GM10266 (cell line): ENCODE measurements around the gene NOTCH1.

ENCODE experiments used
- DNase-seq: peaks from one replicate; pipeline ENCODE4 v3.0.0; 2012; ENCODE audit errors: extremely low spot score
- TF ChIP-seq, protein P1 (sequence below): IDR thresholded peaks from 2 replicates; pipeline ENCODE4 v1.5.1; 2012; ENCODE audit warnings: mild to moderate bottlenecking, low read depth; ENCODE audit not compliant: control insufficient read depth, insufficient read depth; ENCODE audit errors: missing control alignments

The NOTCH1 gene

DNA sequence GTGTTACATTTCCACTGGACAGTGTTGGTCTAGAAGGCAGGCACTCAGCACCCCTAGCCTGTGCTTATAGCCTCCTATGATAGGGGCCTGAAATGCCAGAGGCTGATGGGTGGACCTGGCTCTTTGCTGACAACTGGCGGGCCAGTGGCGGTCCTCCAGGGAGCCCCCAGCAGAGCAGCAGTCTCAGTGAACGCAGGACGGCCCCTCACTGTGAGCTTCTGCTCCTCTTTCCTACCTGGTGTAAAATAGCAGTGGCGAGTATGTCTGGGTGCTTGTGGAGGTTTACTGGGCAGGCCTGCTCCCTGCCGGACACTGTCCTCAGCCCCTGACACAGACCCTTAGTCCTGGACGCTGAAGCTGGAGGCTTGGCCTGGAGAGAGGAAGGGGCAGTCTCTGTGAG, 59.7 kb downstream of the NOTCH1 start:
- TF ChIP-seq, protein P1, sequence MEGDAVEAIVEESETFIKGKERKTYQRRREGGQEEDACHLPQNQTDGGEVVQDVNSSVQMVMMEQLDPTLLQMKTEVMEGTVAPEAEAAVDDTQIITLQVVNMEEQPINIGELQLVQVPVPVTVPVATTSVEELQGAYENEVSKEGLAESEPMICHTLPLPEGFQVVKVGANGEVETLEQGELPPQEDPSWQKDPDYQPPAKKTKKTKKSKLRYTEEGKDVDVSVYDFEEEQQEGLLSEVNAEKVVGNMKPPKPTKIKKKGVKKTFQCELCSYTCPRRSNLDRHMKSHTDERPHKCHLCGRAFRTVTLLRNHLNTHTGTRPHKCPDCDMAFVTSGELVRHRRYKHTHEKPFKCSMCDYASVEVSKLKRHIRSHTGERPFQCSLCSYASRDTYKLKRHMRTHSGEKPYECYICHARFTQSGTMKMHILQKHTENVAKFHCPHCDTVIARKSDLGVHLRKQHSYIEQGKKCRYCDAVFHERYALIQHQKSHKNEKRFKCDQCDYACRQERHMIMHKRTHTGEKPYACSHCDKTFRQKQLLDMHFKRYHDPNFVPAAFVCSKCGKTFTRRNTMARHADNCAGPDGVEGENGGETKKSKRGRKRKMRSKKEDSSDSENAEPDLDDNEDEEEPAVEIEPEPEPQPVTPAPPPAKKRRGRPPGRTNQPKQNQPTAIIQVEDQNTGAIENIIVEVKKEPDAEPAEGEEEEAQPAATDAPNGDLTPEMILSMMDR = no peak
- no peak for DNase-seq

DNA sequence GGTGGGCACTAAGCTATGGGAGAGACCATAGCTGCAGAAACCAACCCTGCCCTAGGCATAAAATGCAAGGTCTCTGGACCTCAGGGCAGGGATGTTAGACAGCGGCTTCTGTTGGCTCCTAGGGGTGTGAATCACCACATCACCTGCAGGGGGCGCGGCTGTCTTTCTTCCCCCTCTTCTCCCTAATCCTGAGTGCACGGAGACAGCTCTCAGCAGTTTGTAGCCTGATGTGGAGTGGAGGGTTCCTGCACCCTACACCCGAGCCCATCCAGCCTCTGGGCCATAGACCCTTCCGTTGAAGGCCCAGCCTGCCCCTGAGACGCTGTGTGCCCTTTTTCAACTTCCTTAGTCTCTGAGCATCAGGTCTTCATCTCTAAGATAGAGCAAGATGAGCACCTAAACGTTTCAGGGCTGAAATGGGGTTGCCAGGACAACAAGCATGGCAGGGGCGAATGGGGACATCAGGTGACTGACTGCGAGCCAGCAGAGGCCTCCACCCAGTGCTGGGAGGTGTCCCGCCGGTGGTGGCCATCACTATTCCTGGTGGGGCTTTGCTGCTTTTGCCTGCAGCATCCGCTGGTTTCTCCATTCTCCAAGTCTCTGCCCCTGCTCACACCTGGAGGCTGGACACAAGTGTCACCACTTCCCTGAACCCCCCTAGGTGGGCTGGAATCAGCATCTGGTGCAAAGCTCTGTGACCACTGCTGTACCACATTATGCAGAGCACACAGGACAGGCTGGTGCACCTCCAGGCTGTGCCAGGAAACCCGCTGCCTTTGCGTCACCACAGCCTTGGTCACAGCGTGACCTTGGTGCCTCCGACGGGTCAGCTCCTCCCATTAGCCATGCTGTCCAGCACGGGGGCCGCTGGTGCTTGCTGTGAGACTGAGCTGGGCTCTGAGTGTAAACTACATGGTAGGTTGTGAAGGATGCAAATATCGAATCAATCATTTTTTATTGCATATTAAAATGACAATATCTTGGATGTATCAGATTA, 60.5 kb downstream of the NOTCH1 start:
- TF ChIP-seq, protein P1 = peak; percentile 88
- peak; percentile 82 for DNase-seq

DNA sequence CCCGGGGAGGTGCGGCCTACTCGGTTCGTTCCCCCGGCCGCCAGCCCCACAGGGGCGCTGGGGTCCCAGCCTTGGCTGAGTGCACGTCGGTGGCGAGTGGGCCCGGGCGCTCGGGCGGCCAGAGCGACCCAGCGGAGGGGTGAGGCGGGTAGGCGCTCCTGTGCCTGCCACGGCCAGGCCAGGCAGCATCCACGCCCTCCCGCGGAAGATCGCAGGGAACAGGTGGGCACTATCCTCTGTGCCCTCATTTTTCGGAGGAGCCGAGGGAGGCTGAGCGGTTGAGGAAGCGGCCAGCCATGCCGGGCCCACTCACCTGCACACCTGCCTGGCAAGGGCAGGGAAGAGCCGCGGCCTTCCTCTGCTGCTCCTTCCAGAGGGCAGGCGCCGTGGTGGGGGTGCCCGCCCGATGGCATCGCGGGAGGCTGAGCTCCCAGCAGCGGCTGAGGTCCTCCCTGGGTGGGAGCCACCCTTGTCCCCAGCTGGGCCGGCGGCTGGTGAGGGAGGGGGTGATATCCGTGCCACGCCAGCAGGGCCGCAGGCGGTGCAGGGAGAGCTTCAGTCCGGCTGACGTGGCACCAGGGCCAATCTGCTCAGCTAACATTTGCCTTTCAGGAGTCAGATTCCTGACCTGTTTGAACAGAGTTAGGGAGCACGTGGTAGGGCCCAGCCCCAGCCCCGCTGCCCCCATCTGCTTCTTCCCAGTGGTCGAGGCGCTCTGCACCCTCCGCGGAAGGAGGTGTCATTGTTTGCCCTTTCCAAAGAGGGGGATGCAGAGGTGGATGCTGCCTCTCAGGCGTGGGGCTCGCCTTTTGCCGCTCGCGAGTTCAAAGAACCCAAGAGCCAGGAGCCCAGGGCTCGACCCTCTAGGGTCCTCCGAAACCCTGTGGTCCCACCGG, 61.4 kb downstream of the NOTCH1 start:
- no peak for DNase-seq
- TF ChIP-seq, protein P1 = peak; percentile 15

DNA sequence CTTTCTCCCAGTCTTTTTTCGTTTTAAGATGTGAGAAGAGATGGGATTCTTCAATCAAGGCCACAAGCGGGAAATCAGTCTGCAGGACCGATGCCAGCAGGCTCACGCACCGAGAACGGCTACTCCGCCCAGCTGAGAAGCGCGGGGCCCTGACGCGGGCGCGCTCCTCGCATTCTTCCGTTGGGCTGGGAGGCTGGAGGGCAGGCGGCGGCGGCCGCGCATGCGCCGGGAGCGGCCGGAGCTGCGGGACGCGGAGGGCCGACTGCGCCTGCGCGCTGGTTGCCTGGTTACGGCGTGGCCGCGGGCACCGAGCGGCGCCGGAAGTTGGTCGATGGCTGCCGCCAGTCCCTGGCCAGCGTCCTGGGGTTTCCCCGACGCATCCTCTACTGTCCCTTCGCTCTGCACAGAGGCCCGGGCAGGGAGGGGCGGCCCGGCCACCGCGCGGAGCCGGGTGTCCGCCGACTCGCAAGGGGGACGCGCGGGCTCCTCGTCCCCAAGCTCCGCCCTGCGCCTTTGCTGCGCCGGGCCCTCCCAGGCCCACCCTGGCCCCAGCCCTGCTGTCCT, 62.2 kb downstream of the NOTCH1 start:
- DNase-seq = peak; percentile 99
- TF ChIP-seq, protein P1 = no peak

DNA sequence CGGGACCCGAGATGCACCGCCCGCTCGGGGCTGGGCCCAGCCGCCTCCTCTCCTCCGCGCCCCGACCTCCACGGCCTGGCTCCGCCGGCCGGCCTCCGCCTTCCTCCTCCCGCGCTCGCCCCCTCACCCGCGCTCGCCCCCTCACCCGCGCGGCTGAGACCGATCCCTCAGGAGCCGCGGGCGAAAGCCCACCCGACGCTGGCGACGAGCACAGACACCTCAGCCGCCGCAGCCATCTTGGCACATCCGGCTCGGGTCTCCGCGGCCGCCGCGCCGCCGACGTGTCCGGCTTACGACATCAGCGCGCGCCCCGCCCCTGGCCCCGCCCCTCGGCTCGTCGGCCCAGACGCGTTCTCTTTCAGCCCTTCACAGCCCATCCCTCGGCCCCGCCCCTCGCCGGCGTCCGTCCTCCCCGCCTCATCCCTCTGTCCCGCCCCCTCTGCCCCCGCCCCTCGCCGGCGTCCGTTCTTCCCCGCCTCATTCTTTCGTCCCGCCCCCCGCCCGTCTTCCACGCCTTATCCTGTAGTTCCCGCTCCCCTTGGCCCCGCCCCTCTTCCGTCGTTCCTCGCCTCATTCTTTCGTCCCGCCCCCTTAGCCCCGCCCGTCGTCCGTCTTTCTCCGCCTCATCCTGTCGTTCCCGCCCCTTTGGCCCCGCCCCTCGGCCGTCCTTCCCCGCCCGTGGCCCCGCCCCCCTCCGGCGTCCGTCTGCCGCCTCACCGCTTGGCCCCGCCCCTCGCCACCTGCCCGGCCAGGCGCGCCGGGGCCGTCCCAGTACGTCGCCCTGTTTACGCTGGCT, 62.9 kb downstream of the NOTCH1 start, which contains the start of gene SEC16A:
Gene SEC16A (minus strand): TSS at position 248 of the 796 bp plus-strand sequence. CDS start 5,425 bp downstream, outside the sequence.
- peak; percentile 99 for DNase-seq
- TF ChIP-seq, protein P1 = no peak

DNA sequence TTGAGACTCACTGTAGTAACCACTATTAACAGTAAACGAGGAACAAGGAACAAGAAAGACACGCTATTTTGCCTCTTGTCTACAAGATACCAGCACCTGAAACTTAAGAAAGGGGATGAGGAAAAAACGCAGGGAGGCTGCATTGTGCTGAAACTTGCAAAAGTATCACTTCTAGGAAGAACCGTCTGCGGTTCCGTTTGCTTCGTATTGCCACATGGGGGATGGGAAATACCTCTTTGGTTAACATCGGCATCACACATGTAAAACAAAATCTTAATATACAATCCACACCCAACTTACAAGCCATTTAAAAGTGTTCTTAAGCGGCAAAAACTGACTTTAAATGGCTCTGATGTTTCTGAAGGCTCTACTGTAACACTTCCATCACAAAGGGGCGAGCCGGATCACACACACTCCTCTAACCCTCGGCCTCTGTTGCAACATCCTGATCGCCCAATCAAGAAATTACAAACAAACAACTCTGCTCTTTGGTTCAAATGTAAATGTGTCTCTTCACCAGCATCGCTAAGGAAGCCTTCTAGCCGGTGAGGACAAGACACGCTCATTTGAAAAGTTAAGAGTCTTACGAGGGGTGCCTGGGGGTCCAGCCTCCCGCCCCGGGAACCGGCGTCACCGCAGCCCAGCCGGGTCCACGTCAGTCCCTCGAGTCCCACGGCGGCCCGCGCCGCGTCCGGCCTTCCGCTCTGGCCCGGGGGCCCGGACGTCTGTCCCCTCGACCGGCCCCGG, 63.6 kb downstream of the NOTCH1 start:
- TF ChIP-seq, protein P1 = no peak
- no peak for DNase-seq
